DOHH2 (cell line): ENCODE results near the gene ENO4.

ENCODE experiments used
- H3F3A ChIP-seq: fragments of 200-600 bp; sonication (generic), shearing (Covaris generic); 2 replicates; pipeline ENCODE4 v1.6.0; 2016; ENCODE audit warnings: antibody characterized with exemption, mild to moderate bottlenecking; ENCODE audit not compliant: control insufficient read depth, insufficient read depth
- H3K27ac ChIP-seq: fragments of 200-600 bp; sonication (generic); 2 replicates; pipeline ENCODE4 v1.5.1; 2014; ENCODE audit warnings: low read depth, mild to moderate bottlenecking, low read length, moderate library complexity
- H3K27me3 ChIP-seq: fragments of 200-600 bp; sonication (generic); 2 replicates; pipeline ENCODE4 v1.6.1; 2014; ENCODE audit warnings: mild to moderate bottlenecking, low read length, mixed read lengths; ENCODE audit not compliant: control insufficient read depth
- H3K36me3 ChIP-seq: fragments of 200-600 bp; sonication (generic); 2 replicates; pipeline ENCODE4 v1.6.1; 2014; ENCODE audit warnings: mild to moderate bottlenecking, low read length, moderate library complexity, mixed read lengths; ENCODE audit not compliant: control insufficient read depth
- H3K4me1 ChIP-seq: fragments of 200-600 bp; sonication (generic); 2 replicates; pipeline ENCODE4 v1.6.1; 2014; ENCODE audit warnings: mild to moderate bottlenecking, low read length, mixed read lengths; ENCODE audit not compliant: control insufficient read depth
- H3K4me2 ChIP-seq: fragments of 200-600 bp; sonication (generic); 2 replicates; pipeline ENCODE4 v1.6.0; 2014; ENCODE audit warnings: mild to moderate bottlenecking, low read length, moderate library complexity
- H3K4me3 ChIP-seq: fragments of 200-600 bp; sonication (generic); 2 replicates; pipeline ENCODE4 v1.5.1; 2014; ENCODE audit warnings: mild to moderate bottlenecking, low read length, mixed read lengths
- H3K79me2 ChIP-seq: fragments of 200-600 bp; sonication (generic); 2 replicates; pipeline ENCODE4 v1.6.1; 2014; ENCODE audit warnings: mild to moderate bottlenecking, low read length, mixed read lengths; ENCODE audit not compliant: control insufficient read depth
- H3K9me2 ChIP-seq: fragments of 200-600 bp; sonication (generic); replicated peaks from 2 replicates; pipeline ENCODE4 v1.6.1; 2014; ENCODE audit warnings: mild to moderate bottlenecking, low read length, mixed read lengths; ENCODE audit not compliant: control insufficient read depth
- H3K9me3 ChIP-seq: fragments of 200-600 bp; sonication (generic); 2 replicates; pipeline ENCODE4 v1.6.1; 2014; ENCODE audit warnings: antibody characterized with exemption, low read length, mixed read lengths; ENCODE audit not compliant: control insufficient read depth, insufficient read depth
- H4K20me1 ChIP-seq: fragments of 200-600 bp; sonication (generic); 2 replicates; pipeline ENCODE4 v1.6.0; 2014; ENCODE audit warnings: low read depth, mild to moderate bottlenecking, antibody characterized with exemption, low read length, moderate library complexity; ENCODE audit not compliant: control insufficient read depth, insufficient read depth
- EZH2phosphoT487 ChIP-seq: fragments of 200-600 bp; sonication (generic); IDR thresholded peaks from 2 replicates; pipeline ENCODE4 v1.6.1; 2017; ENCODE audit warnings: borderline replicate concordance, mild to moderate bottlenecking, antibody characterized with exemption, low read length, moderate library complexity, mixed read lengths
- TF ChIP-seq, protein P1 (sequence below): fragments of 200-600 bp; sonication (generic); IDR thresholded peaks from one replicate; pipeline ENCODE4 v1.5.1; 2014; ENCODE audit warnings: antibody characterized with exemption, mild to moderate bottlenecking, low read depth, low read length; ENCODE audit not compliant: poor library complexity, severe bottlenecking

The ENO4 gene

DNA sequence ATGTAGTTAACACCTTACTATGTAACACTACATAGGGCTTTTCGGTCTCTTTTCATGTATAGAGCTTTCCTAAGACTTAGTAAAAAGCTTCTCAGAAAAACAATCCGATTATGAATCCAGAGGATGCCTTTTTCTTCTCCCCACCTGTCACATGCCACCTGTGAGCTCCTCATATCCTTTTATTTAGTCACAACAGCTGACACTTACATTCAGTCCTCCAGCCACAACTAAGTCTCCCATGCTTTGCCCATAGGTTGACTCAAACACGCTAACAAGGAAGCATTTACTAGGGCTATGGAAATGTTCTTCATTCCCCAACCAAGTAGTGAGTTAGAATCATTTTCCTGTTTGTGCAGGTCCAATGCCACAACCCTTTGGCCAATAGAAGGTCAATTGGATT lies 7.9 kb downstream of the ENO4 start:
- Histone ChIP-seq H3F3A (no peaks in the 10 kb centered on the region), H3K27ac (no peak overlapping the region), H3K9me3 (no peaks in the 10 kb centered on the region), H3K4me3 (no peak overlapping the region), H3K4me2 (no peak overlapping the region), H3K9me2 (no peaks in the 10 kb centered on the region; the same call in 1 of the 2 replicates), H3K4me1 (no peaks in the 10 kb centered on the region), H4K20me1 (no peaks in the 10 kb centered on the region), H3K36me3 (no peaks in the 10 kb centered on the region), H3K27me3 (no peaks in the 10 kb centered on the region), H3K79me2 (no peaks in the 10 kb centered on the region)
- TF ChIP-seq, protein P1, sequence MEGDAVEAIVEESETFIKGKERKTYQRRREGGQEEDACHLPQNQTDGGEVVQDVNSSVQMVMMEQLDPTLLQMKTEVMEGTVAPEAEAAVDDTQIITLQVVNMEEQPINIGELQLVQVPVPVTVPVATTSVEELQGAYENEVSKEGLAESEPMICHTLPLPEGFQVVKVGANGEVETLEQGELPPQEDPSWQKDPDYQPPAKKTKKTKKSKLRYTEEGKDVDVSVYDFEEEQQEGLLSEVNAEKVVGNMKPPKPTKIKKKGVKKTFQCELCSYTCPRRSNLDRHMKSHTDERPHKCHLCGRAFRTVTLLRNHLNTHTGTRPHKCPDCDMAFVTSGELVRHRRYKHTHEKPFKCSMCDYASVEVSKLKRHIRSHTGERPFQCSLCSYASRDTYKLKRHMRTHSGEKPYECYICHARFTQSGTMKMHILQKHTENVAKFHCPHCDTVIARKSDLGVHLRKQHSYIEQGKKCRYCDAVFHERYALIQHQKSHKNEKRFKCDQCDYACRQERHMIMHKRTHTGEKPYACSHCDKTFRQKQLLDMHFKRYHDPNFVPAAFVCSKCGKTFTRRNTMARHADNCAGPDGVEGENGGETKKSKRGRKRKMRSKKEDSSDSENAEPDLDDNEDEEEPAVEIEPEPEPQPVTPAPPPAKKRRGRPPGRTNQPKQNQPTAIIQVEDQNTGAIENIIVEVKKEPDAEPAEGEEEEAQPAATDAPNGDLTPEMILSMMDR: no peak
- no peak for TF ChIP-seq EZH2phosphoT487

- H3K27ac ChIP-seq: no peak overlapping the region
- H3K4me2 ChIP-seq: no peak overlapping the region
- no peaks in the 10 kb centered on the region for H3F3A ChIP-seq
- no peaks in the 10 kb centered on the region for H3K36me3 ChIP-seq
- TF ChIP-seq, protein P1: no peak
- no peak for TF ChIP-seq EZH2phosphoT487
- H3K27me3 ChIP-seq: no peaks in the 10 kb centered on the region
- H3K79me2 ChIP-seq: no peaks in the 10 kb centered on the region
- H3K9me3 ChIP-seq: no peaks in the 10 kb centered on the region
- H3K4me3 ChIP-seq: no peak overlapping the region
- no peaks in the 10 kb centered on the region for H3K4me1 ChIP-seq
- H4K20me1 ChIP-seq: no peaks in the 10 kb centered on the region
- no peaks in the 10 kb centered on the region for H3K9me2 ChIP-seq
These were observed 12.5 kb downstream of the ENO4 start for GRCh38 chr10:116861796-116862195.

GRCh38 chr10:116864436-116864835 lies 15.1 kb downstream of the ENO4 start:
- Histone ChIP-seq H3K27ac (no peak overlapping the region), H3K36me3 (no peaks in the 10 kb centered on the region), H3K4me1 (no peaks in the 10 kb centered on the region), H3K9me3 (no peaks in the 10 kb centered on the region), H4K20me1 (no peaks in the 10 kb centered on the region), H3K4me3 (no peak overlapping the region), H3K9me2 (no peaks in the 10 kb centered on the region), H3K27me3 (no peaks in the 10 kb centered on the region), H3F3A (no peaks in the 10 kb centered on the region), H3K4me2 (no peak overlapping the region), H3K79me2 (no peaks in the 10 kb centered on the region)
- TF ChIP-seq, protein P1: no peak
- TF ChIP-seq EZH2phosphoT487: no peak

- no peak for TF ChIP-seq EZH2phosphoT487
- TF ChIP-seq, protein P1: no peak
- Histone ChIP-seq H3K27me3 (no peaks in the 10 kb centered on the region), H3K4me3 (no peak overlapping the region), H4K20me1 (no peaks in the 10 kb centered on the region), H3K4me1 (no peaks in the 10 kb centered on the region), H3K79me2 (no peaks in the 10 kb centered on the region), H3K4me2 (no peak overlapping the region), H3F3A (no peaks in the 10 kb centered on the region), H3K9me2 (no peaks in the 10 kb centered on the region), H3K36me3 (no peaks in the 10 kb centered on the region), H3K27ac (no peak overlapping the region), H3K9me3 (no peaks in the 10 kb centered on the region)
These were observed 16.8 kb downstream of the ENO4 start for GRCh38 chr10:116866066-116866465.
